HCT116 (cell line): ENCODE measurements around the gene FTL. TPM values are rescaled to one million over a fixed set of nuclear protein-coding genes. Genes with fewer than 3 reads are reported as not detected.

Experiments
- ATAC-seq: fragments of 200-7000 bp; cut with Tn5 transposase; 2 replicates; pipeline ENCODE4 v1.9.1; 2020; ENCODE audit warnings: mild to moderate bottlenecking, moderate library complexity
- BruUV-seq: library from RNA; stranded (reverse); fragments of 400-500 nt; replicated peaks from 2 replicates; lab custom pipeline; 2021; lab: Mats Ljungman, UMichigan
- CTCF ChIA-PET: fragments of 300-600 bp; sonication (Branson Sonifier 250); formaldehyde crosslinking; loops from one replicate; lab custom pipeline; 2021; ENCODE audit warnings: antibody characterized with exemption; lab: Charles Lee
- POLR2A ChIA-PET: fragments of 300-600, 350-600 bp; sonication (Branson Sonifier 250); formaldehyde crosslinking; loops from one replicate; lab custom pipeline; 2021; ENCODE audit warnings: antibody characterized with exemption; lab: Charles Lee
- RAD21 ChIA-PET, 2 experiments: fragments of 300-600 bp; sonication (Branson Sonifier 250); formaldehyde crosslinking; loops; one replicate each; lab custom pipeline; 2023; ENCODE audit warnings: low total read pairs in 2 of 2; ENCODE audit not compliant: uncharacterized antibody in 2 of 2, unreplicated experiment in 2 of 2, low non-redundant PET in 1 of 2; lab: Charles Lee
- DNase-seq: peaks from one replicate; pipeline ENCODE4 v3.0.0-alpha.2; 2010; ENCODE audit warnings: low read depth, low spot score
- H2AFZ ChIP-seq: fragments of 200-600 bp; shearing (Covaris generic), sonication (generic); 2 replicates; pipeline ENCODE4 v1.6.1; 2017; ENCODE audit warnings: low read depth, mixed run types, mixed read lengths, antibody characterized with exemption, low read length; ENCODE audit not compliant: poor library complexity, severe bottlenecking
- H3K27ac ChIP-seq: 2 replicates; pipeline ENCODE4 v1.5.1; 2012; ENCODE audit warnings: low read depth, low read length
- H3K27me3 ChIP-seq: fragments of 200-600 bp; sonication (generic); 2 replicates; pipeline ENCODE4 v1.6.1; 2016; ENCODE audit warnings: mixed run types, low read length, mixed read lengths; ENCODE audit not compliant: insufficient read depth
- H3K36me3 ChIP-seq, 2 experiments: fragments of 200-500 bp in 1 of 2; fragments of 200-600 bp in 1 of 2; sonication (Bioruptor generic) in 1 of 2; sonication (generic) in 1 of 2; 2 replicates each; pipeline versions ENCODE4 v1.5.1 to v1.6.1; 2014 to 2016; ENCODE audit warnings: low read length in 2 of 2, inconsistent platforms in 1 of 2, mixed read lengths in 1 of 2, mixed run types in 1 of 2; ENCODE audit not compliant: insufficient read depth in 2 of 2, control insufficient read depth in 1 of 2
- H3K4me1 ChIP-seq, 2 experiments: fragments of 200-600 bp in 1 of 2; sonication (generic) in 1 of 2; 2 replicates each; pipeline versions ENCODE4 v1.5.1 to v1.6.1; 2012 to 2017; ENCODE audit warnings: low read length in 2 of 2, inconsistent platforms in 1 of 2, mild to moderate bottlenecking in 1 of 2, mixed read lengths in 1 of 2, mixed run types in 1 of 2, moderate library complexity in 1 of 2; ENCODE audit not compliant: insufficient read depth in 2 of 2, control insufficient read depth in 1 of 2
- H3K4me2 ChIP-seq: fragments of 200-600 bp; sonication (generic); 2 replicates; pipeline ENCODE4 v1.6.1; 2017; ENCODE audit warnings: mixed run types, low read length, mixed read lengths
- H3K4me3 ChIP-seq, 2 experiments: fragments of 200-600 bp in 1 of 2; sonication (generic) in 1 of 2; replicated peaks in 1 of 2; 2 replicates each; pipeline ENCODE4 v1.5.1; 2011 to 2016; ENCODE audit warnings: low read length in 2 of 2, control low read depth in 1 of 2, low read depth in 1 of 2, mild to moderate bottlenecking in 1 of 2, mixed read lengths in 1 of 2, mixed run types in 1 of 2
- H3K79me2 ChIP-seq: fragments of 200-600 bp; sonication (generic); 2 replicates; pipeline ENCODE4 v1.6.1; 2017; ENCODE audit warnings: mild to moderate bottlenecking, mixed run types, low read length, moderate library complexity, mixed read lengths; ENCODE audit not compliant: insufficient read depth
- H3K9ac ChIP-seq: fragments of 200-600 bp; sonication (generic); 2 replicates; pipeline ENCODE4 v1.6.1; 2016; ENCODE audit warnings: low read length, mixed read lengths
- H3K9me2 ChIP-seq: fragments of 200-600 bp; sonication (generic), shearing (Covaris generic); 2 replicates; pipeline ENCODE4 v1.6.1; 2017; ENCODE audit warnings: mixed run types, mild to moderate bottlenecking, moderate library complexity; ENCODE audit not compliant: insufficient read depth
- H3K9me3 ChIP-seq, 2 experiments: fragments of 200-500 bp in 1 of 2; fragments of 200-600 bp in 1 of 2; sonication (Bioruptor generic) in 1 of 2; sonication (generic) in 1 of 2; 2 replicates each; pipeline ENCODE4 v1.6.1; 2014 to 2017; ENCODE audit warnings: low read length in 2 of 2, mixed read lengths in 2 of 2, inconsistent platforms in 1 of 2, low read depth in 1 of 2, mild to moderate bottlenecking in 1 of 2, mixed run types in 1 of 2, moderate library complexity in 1 of 2; ENCODE audit not compliant: control insufficient read depth in 1 of 2, insufficient read depth in 1 of 2
- H4K20me1 ChIP-seq: fragments of 200-600 bp; sonication (generic), shearing (Covaris generic); 2 replicates; pipeline ENCODE4 v1.6.1; 2017; ENCODE audit warnings: mixed run types, mild to moderate bottlenecking, moderate library complexity; ENCODE audit not compliant: insufficient read depth
- CEBPB ChIP-seq: IDR thresholded peaks from 2 replicates; pipeline ENCODE4 v1.6.1; 2012; ENCODE audit warnings: low read depth
- RAD21 ChIP-seq: IDR thresholded peaks from 2 replicates; pipeline ENCODE4 v1.6.1; 2012; ENCODE audit warnings: low read depth, mild to moderate bottlenecking
- SIN3A ChIP-seq: IDR thresholded peaks from 2 replicates; pipeline ENCODE4 v1.6.1; 2012; ENCODE audit warnings: low read depth
- intact Hi-C: fragments of 100-400 bp; cut with micrococcal nuclease; formaldehyde crosslinking; loops from 2 replicates; pipeline ENCODE4 v1.10.0; 2022
- total RNA-seq: library from RNA; stranded (reverse); gene quantifications from one replicate; pipeline ENCODE4 v1.2.1, GENCODE V29; 2021; ENCODE audit not compliant: unreplicated experiment
- TF ChIP-seq, protein P1 (sequence below), 3 experiments: fragments of 200-600 bp in 1 of 3; sonication (generic) in 1 of 3; IDR thresholded peaks in 2 of 3; conservative IDR thresholded peaks in 1 of 3; 2 replicates each; pipeline ENCODE4 v1.5.1; 2012 to 2017; ENCODE audit warnings: low read depth in 2 of 3, low read length in 2 of 3, antibody characterized with exemption in 1 of 3, borderline replicate concordance in 1 of 3, control low read depth in 1 of 3, mild to moderate bottlenecking in 1 of 3, mixed read lengths in 1 of 3, mixed run types in 1 of 3, moderate library complexity in 1 of 3; ENCODE audit not compliant: insufficient read depth in 1 of 3

Gene FTL
- total RNA-seq, 1 experiment from 2014 or later = 1,885 TPM

DNA sequence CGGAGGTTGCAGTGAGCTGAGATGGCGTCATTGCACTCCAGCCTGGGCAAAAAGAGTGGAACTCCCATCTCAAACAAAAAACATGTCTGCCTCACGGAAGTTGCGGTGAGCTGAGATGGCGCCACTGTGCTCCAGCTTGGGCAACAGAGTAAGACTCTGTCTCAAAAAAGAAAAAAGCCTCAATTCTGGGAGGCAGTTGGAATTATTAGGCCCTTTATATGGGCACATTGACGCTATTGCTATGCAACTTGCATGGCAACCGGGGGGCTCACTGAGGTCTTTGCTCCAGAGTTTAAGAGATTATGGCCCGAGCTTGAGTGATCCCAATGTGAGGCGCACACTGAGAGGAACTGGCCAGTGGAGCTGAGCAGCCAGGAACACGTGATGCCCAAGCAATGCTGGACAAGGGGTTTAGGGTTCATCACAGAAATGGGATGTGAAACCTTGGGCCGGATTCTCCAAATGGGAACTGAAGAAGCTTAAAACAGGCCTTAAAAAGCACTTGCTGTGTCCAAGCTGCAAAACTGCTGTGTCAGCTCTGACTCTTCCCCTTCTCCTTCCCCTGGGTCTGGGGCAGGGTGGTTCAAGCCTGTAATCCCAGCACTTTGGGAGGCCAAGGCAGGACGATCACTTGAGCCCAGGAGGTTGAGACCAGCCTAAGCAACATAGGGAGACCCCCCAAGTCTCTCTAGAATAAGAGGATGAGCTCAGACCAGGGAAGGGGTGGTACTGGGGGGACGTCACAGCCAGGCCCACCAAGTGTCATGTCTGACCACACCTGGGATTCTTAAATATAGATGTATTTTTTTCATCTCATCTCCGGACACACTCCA is 2.5 kb downstream of the FTL start (continued):
- TF ChIP-seq, protein P1, sequence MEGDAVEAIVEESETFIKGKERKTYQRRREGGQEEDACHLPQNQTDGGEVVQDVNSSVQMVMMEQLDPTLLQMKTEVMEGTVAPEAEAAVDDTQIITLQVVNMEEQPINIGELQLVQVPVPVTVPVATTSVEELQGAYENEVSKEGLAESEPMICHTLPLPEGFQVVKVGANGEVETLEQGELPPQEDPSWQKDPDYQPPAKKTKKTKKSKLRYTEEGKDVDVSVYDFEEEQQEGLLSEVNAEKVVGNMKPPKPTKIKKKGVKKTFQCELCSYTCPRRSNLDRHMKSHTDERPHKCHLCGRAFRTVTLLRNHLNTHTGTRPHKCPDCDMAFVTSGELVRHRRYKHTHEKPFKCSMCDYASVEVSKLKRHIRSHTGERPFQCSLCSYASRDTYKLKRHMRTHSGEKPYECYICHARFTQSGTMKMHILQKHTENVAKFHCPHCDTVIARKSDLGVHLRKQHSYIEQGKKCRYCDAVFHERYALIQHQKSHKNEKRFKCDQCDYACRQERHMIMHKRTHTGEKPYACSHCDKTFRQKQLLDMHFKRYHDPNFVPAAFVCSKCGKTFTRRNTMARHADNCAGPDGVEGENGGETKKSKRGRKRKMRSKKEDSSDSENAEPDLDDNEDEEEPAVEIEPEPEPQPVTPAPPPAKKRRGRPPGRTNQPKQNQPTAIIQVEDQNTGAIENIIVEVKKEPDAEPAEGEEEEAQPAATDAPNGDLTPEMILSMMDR (IDR thresholded peaks at IDR 0.05 in 2 of 3, conservative IDR thresholded peaks at IDR 0.05 in 1 of 3; ENCODE audit: borderline replicate concordance in 1 of 3, insufficient read depth in 1 of 3, low read depth in 2 of 3, low read length in 2 of 3) = no peak
- no peak for TF ChIP-seq RAD21
- TF ChIP-seq SIN3A = 0 out of 2 replicates have a peak, but pooled peaks have one; percentile 5
- TF ChIP-seq, all 23 proteins: peak for 4

DNA sequence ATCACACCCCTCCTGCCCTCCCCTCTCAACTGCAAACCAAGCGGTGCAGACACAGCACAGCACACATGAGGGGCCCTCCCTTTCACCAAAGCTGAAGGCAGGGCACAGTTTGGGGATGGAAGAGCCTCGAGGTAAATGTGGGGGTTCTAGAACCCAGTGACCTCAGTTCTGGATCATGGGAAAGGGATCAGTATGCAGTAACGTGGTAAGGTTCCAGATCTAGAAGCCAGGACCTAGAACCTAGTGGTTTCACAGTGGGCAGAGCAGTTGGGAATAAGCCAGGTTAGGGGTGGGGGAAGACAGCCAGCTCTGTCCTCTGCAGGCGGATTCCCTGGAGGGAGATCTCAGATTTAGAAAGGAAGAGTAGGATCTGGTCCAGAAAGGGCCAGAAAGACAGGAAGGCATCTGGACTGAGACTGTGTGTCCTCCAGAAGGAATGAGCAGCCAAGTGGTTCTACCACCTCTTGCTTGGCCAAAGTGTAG is 3.1 kb downstream of the FTL start:
- intact Hi-C loops = loop anchor here (5.0 kb wide), 1 partner anchor 96 kb away; the partner anchor contains the start of gene PPP1R15A
- H3K4me2 ChIP-seq = no peak overlapping the region
- peaks cover 8 to 26% of the 10 kb centered on the region in 2 experiments; a peak in 3 of 4 replicates for H3K36me3 ChIP-seq
- no peak overlapping the region for H2AFZ ChIP-seq
- TSS peak; percentile 22 for BruUV-seq
- peak overlapping the region; percentile 19; the same call in 1 of the 2 replicates for H3K27ac ChIP-seq
- no peak overlapping the region for H3K9ac ChIP-seq
- ChIA-PET CTCF (no interaction called here), POLR2A (interaction anchor here (0.6 to 2.4 kb wide), 6 partner anchors 8 to 349 kb away, joined by 3 to 7 read pairs (median 3); partner anchors contain the start of genes GYS1, PPP1R15A, RPL18 and RUVBL2), RAD21 (no interaction called here)
- H3K79me2 ChIP-seq = peaks cover 16% of the 10 kb centered on the region
- H3K9me3 ChIP-seq = no peaks in the 10 kb centered on the region
- TF ChIP-seq CEBPB (no peak), RAD21 (no peak)
- no peak for DNase-seq
- H3K4me3 ChIP-seq = no peak overlapping the region
- peaks cover 16 to 40% of the 10 kb centered on the region in 2 experiments for H3K4me1 ChIP-seq
- no peak for ATAC-seq
- H3K9me2 ChIP-seq = no peaks in the 10 kb centered on the region
- no peaks in the 10 kb centered on the region for H3K27me3 ChIP-seq
- peaks cover 9% of the 10 kb centered on the region; the same call in 1 of the 2 replicates for H4K20me1 ChIP-seq
